ENCODE data around the gene ADD1. TPM values are rescaled to one million over a fixed set of nuclear protein-coding genes. Genes with fewer than 3 reads are reported as not detected.
A peak's percentile ranks its signal among the peaks of the same experiment; 100 is the strongest.

Gene ADD1
- total RNA-seq, 1 donor from 2014 or later, result 240 TPM

GRCh38 chr4:2947926-2948325, 104.3 kb downstream of the ADD1 start:
- peaks cover 52% of the 10 kb centered on the region for H3K36me3 Mint-ChIP-seq (ENCODE audit: low read depth)
- H3K4me1 Mint-ChIP-seq (ENCODE audit: low read depth), result no peaks in the 10 kb centered on the region
- no peaks in the 10 kb centered on the region for H3K9me3 Mint-ChIP-seq (ENCODE audit: low read depth)
- TF ChIP-seq CTCF (IDR thresholded peaks at IDR 0.05), result no peak
- no peak for DNase-seq (ENCODE audit: low spot score)
- no peaks in the 10 kb centered on the region for H3K27me3 Mint-ChIP-seq (ENCODE audit: low read depth)
- no peak overlapping the region for H3K27ac Mint-ChIP-seq (ENCODE audit: unreplicated experiment)
- H3K4me3 Mint-ChIP-seq (ENCODE audit: unreplicated experiment), result no peak overlapping the region

GRCh38 chr4:2948895-2949781, 105.5 kb downstream of the ADD1 start:
- DNase-seq (ENCODE audit: low spot score), result peak; percentile 58
- H3K4me3 Mint-ChIP-seq (ENCODE audit: unreplicated experiment), result no peak overlapping the region
- no peaks in the 10 kb centered on the region for H3K9me3 Mint-ChIP-seq (ENCODE audit: low read depth)
- no peaks in the 10 kb centered on the region for H3K27me3 Mint-ChIP-seq (ENCODE audit: low read depth)
- H3K36me3 Mint-ChIP-seq (ENCODE audit: low read depth), result peaks cover 52% of the 10 kb centered on the region
- H3K27ac Mint-ChIP-seq (ENCODE audit: unreplicated experiment), result no peak overlapping the region
- TF ChIP-seq CTCF (IDR thresholded peaks at IDR 0.05), result peak; percentile 77
- H3K4me1 Mint-ChIP-seq (ENCODE audit: low read depth), result no peaks in the 10 kb centered on the region

GRCh38 chr4:2949782-2950125, 106.1 kb downstream of the ADD1 start:
- Mint-ChIP-seq H3K9me3 (ENCODE audit: low read depth) (no peaks in the 10 kb centered on the region), H3K36me3 (ENCODE audit: low read depth) (peaks cover 54% of the 10 kb centered on the region), H3K27me3 (ENCODE audit: low read depth) (no peaks in the 10 kb centered on the region), H3K4me1 (ENCODE audit: low read depth) (no peaks in the 10 kb centered on the region), H3K4me3 (ENCODE audit: unreplicated experiment) (no peak overlapping the region), H3K27ac (ENCODE audit: unreplicated experiment) (peak overlapping the region; percentile 32)
- TF ChIP-seq CTCF (IDR thresholded peaks at IDR 0.05), result no peak
- no peak for DNase-seq (ENCODE audit: low spot score)

- Mint-ChIP-seq H3K4me1 (ENCODE audit: low read depth) (no peaks in the 10 kb centered on the region), H3K36me3 (ENCODE audit: low read depth) (peaks cover 49% of the 10 kb centered on the region), H3K9me3 (ENCODE audit: low read depth) (no peaks in the 10 kb centered on the region), H3K27ac (ENCODE audit: unreplicated experiment) (no peak overlapping the region), H3K4me3 (ENCODE audit: unreplicated experiment) (no peak overlapping the region), H3K27me3 (ENCODE audit: low read depth) (no peaks in the 10 kb centered on the region)
- TF ChIP-seq CTCF (IDR thresholded peaks at IDR 0.05), result no peak
- DNase-seq (ENCODE audit: low spot score), result no peak
Observed at GRCh38 chr4:2950221-2950989, 106.8 kb downstream of the ADD1 start.

DNA sequence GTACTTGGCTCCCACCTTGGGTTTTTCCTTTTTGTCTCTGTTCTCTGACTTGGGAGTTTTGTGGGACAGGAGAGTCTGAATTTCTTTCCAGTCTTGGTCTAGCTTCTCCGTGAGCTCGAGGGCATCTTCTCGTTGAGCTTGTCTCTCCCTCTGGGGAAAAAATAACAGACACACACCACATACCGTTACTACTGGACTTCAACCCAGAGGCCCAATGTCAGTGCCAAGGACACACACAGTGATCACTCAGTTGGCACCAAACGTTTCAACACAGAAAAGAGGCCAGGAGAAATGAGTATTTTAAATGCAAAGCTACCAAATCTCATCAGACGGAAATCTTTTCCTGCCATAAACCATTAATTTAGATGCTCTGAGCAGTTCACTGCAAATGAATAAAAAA, 109.9 kb downstream of the ADD1 start:
- Mint-ChIP-seq H3K36me3 (ENCODE audit: low read depth) (peaks cover 43% of the 10 kb centered on the region), H3K27me3 (ENCODE audit: low read depth) (no peaks in the 10 kb centered on the region), H3K4me3 (ENCODE audit: unreplicated experiment) (no peak overlapping the region), H3K4me1 (ENCODE audit: low read depth) (peaks cover 11% of the 10 kb centered on the region), H3K27ac (ENCODE audit: unreplicated experiment) (no peak overlapping the region), H3K9me3 (ENCODE audit: low read depth) (no peaks in the 10 kb centered on the region)
- DNase-seq (ENCODE audit: low spot score), result no peak
- TF ChIP-seq CTCF (IDR thresholded peaks at IDR 0.05), result no peak
